Astrocyte of the hippocampus (primary cell): ENCODE measurements around the gene DYNLT2.
"Not testable (repeated sequence)": the region's sequence is repeated elsewhere in the genome, so short reads cannot be mapped to it uniquely, and the experiment has no call there.

Experiments
- DNase-seq: peaks from one replicate; pipeline ENCODE4 v3.0.0; 2011; ENCODE audit warnings: low read depth, low spot score

Gene DYNLT2

GRCh38 chr6:169701311-169701953 lies 49.9 kb downstream of the DYNLT2 start:
- no peak for DNase-seq

GRCh38 chr6:169700296-169700695 lies 51.1 kb downstream of the DYNLT2 start:
- peak; percentile 46 for DNase-seq

GRCh38 chr6:169697115-169697514 lies 54.3 kb downstream of the DYNLT2 start:
- DNase-seq, result not testable (repeated sequence)

- no peak for DNase-seq
Observed at GRCh38 chr6:169695131-169695530, 56.2 kb downstream of the DYNLT2 start.

GRCh38 chr6:169692516-169692915 lies 58.9 kb downstream of the DYNLT2 start:
- no peak for DNase-seq

GRCh38 chr6:169691260-169691659 lies 60.1 kb downstream of the DYNLT2 start:
- DNase-seq, result no peak
